Nephron (organoid): ENCODE measurements around the gene TRAPPC4.
"Not testable (repeated sequence)": the region's sequence is repeated elsewhere in the genome, so short reads cannot be mapped to it uniquely, and the experiment has no call there.

Experiments used
- H3K27ac Mint-ChIP-seq, 3 experiments: 2 replicates each; pipeline ENCODE4 v1.8.0; 2020; ENCODE audit warnings: mixed read lengths in 3 of 3, mild to moderate bottlenecking in 2 of 3, moderate library complexity in 1 of 3
- H3K27me3 Mint-ChIP-seq: 2 replicates; pipeline ENCODE4 v1.8.0; 2021; ENCODE audit warnings: low read depth, mild to moderate bottlenecking, moderate library complexity, mixed read lengths
- H3K36me3 Mint-ChIP-seq: 2 replicates; pipeline ENCODE4 v1.8.0; 2020; ENCODE audit warnings: low read depth, mixed read lengths
- H3K4me1 Mint-ChIP-seq: 2 replicates; pipeline ENCODE4 v1.8.0; 2020; ENCODE audit warnings: mixed read lengths
- H3K4me3 Mint-ChIP-seq, 3 experiments: 2 replicates each; pipeline ENCODE4 v1.8.0; 2020; ENCODE audit warnings: mild to moderate bottlenecking in 3 of 3, mixed read lengths in 3 of 3, moderate library complexity in 2 of 3
- H3K9me3 Mint-ChIP-seq: 2 replicates; pipeline ENCODE4 v1.8.0; 2020; ENCODE audit warnings: mixed read lengths
- CTCF ChIP-seq, 3 experiments: fragments of 200-600 bp; sonication (generic); IDR thresholded peaks; one replicate each; pipeline ENCODE4 v1.5.0; 2021; ENCODE audit warnings: antibody characterized with exemption in 3 of 3; ENCODE audit not compliant: unreplicated experiment in 3 of 3

The TRAPPC4 gene

GRCh38 chr11:119018074-119018938 is at the start of gene TRAPPC4, which contains the start of gene RPS25:
TRAPPC4 (plus strand) TSS chr11:119018766; CDS start chr11:119018796, 30 bp downstream.
RPS25 (minus strand) TSS chr11:119018343; CDS start chr11:119018284, 59 bp downstream.
- Mint-ChIP-seq H3K27me3 (no peaks in the 10 kb centered on the region), H3K9me3 (no peaks in the 10 kb centered on the region), H3K4me3 (peak within 1 kb of the TSS; percentile 99 to 100 (median 99)), H3K36me3 (peaks cover 61% of the 10 kb centered on the region), H3K4me1 (peaks cover 22% of the 10 kb centered on the region), H3K27ac (peak within 1 kb of the TSS; percentile 96 to 100 (median 99))
- no peak for TF ChIP-seq CTCF (IDR thresholded peaks at IDR 0.05; ENCODE audit: unreplicated experiment in 3 of 3)

GRCh38 chr11:118969508-118969907 is 49.1 kb upstream of the TRAPPC4 start:
- not testable (repeated sequence) for H3K27me3 Mint-ChIP-seq, H3K4me3 Mint-ChIP-seq, H3K9me3 Mint-ChIP-seq, H3K27ac Mint-ChIP-seq, H3K4me1 Mint-ChIP-seq, H3K36me3 Mint-ChIP-seq

- Mint-ChIP-seq H3K27me3 (no peaks in the 10 kb centered on the region), H3K9me3 (peaks cover 6% of the 10 kb centered on the region), H3K4me3 (no peak within 1 kb of the TSS), H3K27ac (no peak within 1 kb of the TSS), H3K36me3 (no peaks in the 10 kb centered on the region), H3K4me1 (no peaks in the 10 kb centered on the region)
- no peak for TF ChIP-seq CTCF (IDR thresholded peaks at IDR 0.05; ENCODE audit: unreplicated experiment in 3 of 3)
Observed at GRCh38 chr11:118971646-118972045, 46.9 kb upstream of the TRAPPC4 start, which contains the start of gene FOXR1. FOXR1 (plus strand) TSS chr11:118971761; CDS start chr11:118971932, 171 bp downstream.

- TF ChIP-seq CTCF (IDR thresholded peaks at IDR 0.05; ENCODE audit: unreplicated experiment in 3 of 3) = no peak
- no peak overlapping the region for H3K4me3 Mint-ChIP-seq
- H3K9me3 Mint-ChIP-seq = peaks cover 6% of the 10 kb centered on the region
- peaks cover 6% of the 10 kb centered on the region for H3K4me1 Mint-ChIP-seq
- no peaks in the 10 kb centered on the region for H3K36me3 Mint-ChIP-seq
- no peak overlapping the region for H3K27ac Mint-ChIP-seq
- no peaks in the 10 kb centered on the region for H3K27me3 Mint-ChIP-seq
Observed at GRCh38 chr11:118973985-118974384, 44.6 kb upstream of the TRAPPC4 start.

GRCh38 chr11:118975771-118976709 is 42.5 kb upstream of the TRAPPC4 start:
- Mint-ChIP-seq H3K27me3 (peaks cover 6% of the 10 kb centered on the region), H3K27ac (no peak overlapping the region), H3K4me1 (peaks cover 10% of the 10 kb centered on the region), H3K9me3 (peaks cover 4% of the 10 kb centered on the region), H3K36me3 (no peaks in the 10 kb centered on the region), H3K4me3 (no peak overlapping the region)
- TF ChIP-seq CTCF (IDR thresholded peaks at IDR 0.05; ENCODE audit: unreplicated experiment in 3 of 3) = no peak

GRCh38 chr11:118979434-118979833 is 39.1 kb upstream of the TRAPPC4 start:
- no peak overlapping the region for H3K4me3 Mint-ChIP-seq
- H3K4me1 Mint-ChIP-seq = peaks cover 10% of the 10 kb centered on the region
- no peaks in the 10 kb centered on the region for H3K36me3 Mint-ChIP-seq
- TF ChIP-seq CTCF (IDR thresholded peaks at IDR 0.05; ENCODE audit: unreplicated experiment in 3 of 3) = no peak
- H3K27ac Mint-ChIP-seq = no peak overlapping the region
- peaks cover 6% of the 10 kb centered on the region for H3K27me3 Mint-ChIP-seq
- H3K9me3 Mint-ChIP-seq = no peaks in the 10 kb centered on the region
